Prostate gland (tissue), 2 donors: ENCODE measurements around the gene VAV2. TPM values are rescaled to one million over a fixed set of nuclear protein-coding genes. Genes with fewer than 3 reads are reported as not detected.

Experiments
- DNase-seq: peaks from one replicate; pipeline ENCODE4 v3.0.0-alpha.2; 2019; ENCODE audit warnings: low spot score
- H3K27ac ChIP-seq, 2 donors: fragments of 200-600 bp; sonication (generic); 2 replicates each; pipeline ENCODE4 v1.5.1; 2017 to 2019
- H3K27me3 ChIP-seq: fragments of 200-600 bp; sonication (generic); replicated peaks from 2 replicates; pipeline ENCODE4 v1.5.1; 2019; ENCODE audit not compliant: insufficient read depth
- H3K36me3 ChIP-seq, 2 donors: fragments of 200-600 bp; sonication (generic); 1 replicate in 1 of 2; 2 replicates in 1 of 2; pipeline versions ENCODE4 v1.5.1 to v1.8.1; 2017 to 2019
- H3K4me1 ChIP-seq: fragments of 200-600 bp; sonication (generic); replicated peaks from 2 replicates; pipeline ENCODE4 v1.5.1; 2019
- H3K4me3 ChIP-seq, 2 donors: fragments of 200-600 bp; sonication (generic); 2 replicates each; pipeline ENCODE4 v1.5.1; 2017 to 2019
- H3K9me3 ChIP-seq: fragments of 200-600 bp; sonication (generic); 2 replicates; pipeline ENCODE4 v1.5.1; 2017
- CTCF ChIP-seq, 4 experiments: fragments of 200-600 bp in 2 of 4; fragments of 450-650 bp in 2 of 4; sonication (generic) in 2 of 4; IDR thresholded peaks; 1 replicate in 3 of 4; 2 replicates in 1 of 4; pipeline ENCODE4 v1.5.1; 2016 to 2019; ENCODE audit warnings: antibody characterized with exemption in 4 of 4, mild to moderate bottlenecking in 2 of 4, moderate library complexity in 2 of 4
- POLR2A ChIP-seq: fragments of 450-650 bp; IDR thresholded peaks from one replicate; pipeline ENCODE4 v1.6.1; 2016; ENCODE audit warnings: antibody characterized with exemption, mild to moderate bottlenecking
- POLR2AphosphoS5 ChIP-seq: sonication (generic); formaldehyde crosslinking; IDR thresholded peaks from one replicate; pipeline ENCODE4 v1.6.1; 2017; ENCODE audit warnings: antibody characterized with exemption
- WGBS: methylation state at CpG from one replicate; pipeline ENCODE4 v1.1.5; 2018; 5-methylcytosine and 5-hydroxymethylcytosine counted together
- intact Hi-C: fragments of 100-400 bp; cut with DNase I; formaldehyde crosslinking; loops from one replicate; pipeline ENCODE4 v1.14.2; 2022
- total RNA-seq, 2 donors: library from RNA; depleted of rRNA; stranded (reverse); fragments of >200 nt; gene quantifications; one replicate each; pipeline ENCODE4 v1.1.0, GENCODE V29; 2016

VAV2 gene
- total RNA-seq, 2 donors from 2014 or later, result 13.5 to 19.5 TPM

- H3K4me3 ChIP-seq, result no peak overlapping the region
- intact Hi-C loops, result no loop called here
- H3K36me3 ChIP-seq, result no peaks in the 10 kb centered on the region
- 83% methylated on average over 10 of the region's 10 CpGs for WGBS
- DNase-seq, result no peak
- H3K4me1 ChIP-seq, result no peaks in the 10 kb centered on the region
- TF ChIP-seq POLR2AphosphoS5, result no peak
- TF ChIP-seq CTCF (IDR thresholded peaks at IDR 0.05), result no peak
- TF ChIP-seq POLR2A, result no peak
- H3K9me3 ChIP-seq, result no peaks in the 10 kb centered on the region
- no peaks in the 10 kb centered on the region for H3K27me3 ChIP-seq
- H3K27ac ChIP-seq, result no peak overlapping the region
Observed at GRCh38 chr9:133732639-133733408, 259.3 kb downstream of the VAV2 start.

- H3K36me3 ChIP-seq, result no peaks in the 10 kb centered on the region
- no peak overlapping the region for H3K27ac ChIP-seq
- TF ChIP-seq POLR2A (no peak), POLR2AphosphoS5 (no peak), CTCF (IDR thresholded peaks at IDR 0.05) (no peak)
- H3K4me3 ChIP-seq, result no peak overlapping the region
- H3K27me3 ChIP-seq, result no peaks in the 10 kb centered on the region
- H3K9me3 ChIP-seq, result no peaks in the 10 kb centered on the region
- intact Hi-C loops, result no loop called here
- 79% methylated on average over 17 of the region's 30 CpGs for WGBS
- no peak for DNase-seq
- no peaks in the 10 kb centered on the region for H3K4me1 ChIP-seq
Observed at GRCh38 chr9:133731876-133732638, 260.1 kb downstream of the VAV2 start.

- Histone ChIP-seq H3K27me3 (no peaks in the 10 kb centered on the region), H3K9me3 (no peaks in the 10 kb centered on the region), H3K27ac (no peak overlapping the region), H3K36me3 (no peaks in the 10 kb centered on the region), H3K4me1 (no peaks in the 10 kb centered on the region), H3K4me3 (no peak overlapping the region)
- WGBS, result 94% methylated on average over 27 of the region's 27 CpGs
- intact Hi-C loops, result no loop called here
- no peak for TF ChIP-seq CTCF (IDR thresholded peaks at IDR 0.05)
- no peak for DNase-seq
Observed at GRCh38 chr9:133730994-133731715, 261.0 kb downstream of the VAV2 start.

GRCh38 chr9:133729617-133730281, 262.4 kb downstream of the VAV2 start:
- H3K4me1 ChIP-seq, result no peaks in the 10 kb centered on the region
- DNase-seq, result no peak
- no peak overlapping the region for H3K4me3 ChIP-seq
- 81% methylated on average over 16 of the region's 19 CpGs for WGBS
- no peaks in the 10 kb centered on the region for H3K9me3 ChIP-seq
- intact Hi-C loops, result no loop called here
- no peaks in the 10 kb centered on the region for H3K27me3 ChIP-seq
- H3K36me3 ChIP-seq, result no peaks in the 10 kb centered on the region
- no peak overlapping the region for H3K27ac ChIP-seq
- TF ChIP-seq CTCF (IDR thresholded peaks at IDR 0.05) (no peak), POLR2AphosphoS5 (no peak), POLR2A (no peak)
